WTC11 (cell line): Measurements from ENCODE around the gene MPC1. TPM values are rescaled to one million over a fixed set of nuclear protein-coding genes. Genes with fewer than 3 reads are reported as not detected.

Experiments used
- ATAC-seq: fragments of 200-7000 bp; cut with Tn5 transposase; 2 replicates; pipeline ENCODE4 v1.10.0; 2021; ENCODE audit warnings: mild to moderate bottlenecking, moderate library complexity
- CTCF ChIA-PET: fragments of 300-600 bp; sonication (Branson Sonifier 250); formaldehyde crosslinking; loops from one replicate; lab custom pipeline; 2021; ENCODE audit warnings: antibody characterized with exemption; lab: Charles Lee
- POLR2A ChIA-PET: fragments of 350-600 bp; sonication (Branson Sonifier 250); formaldehyde crosslinking; loops from one replicate; lab custom pipeline; 2021; ENCODE audit warnings: antibody characterized with exemption; lab: Charles Lee
- DNase-seq: peaks from one replicate; pipeline ENCODE4 v3.0.0; 2021; ENCODE audit warnings: low spot score
- H3K27ac Mint-ChIP-seq: 2 replicates; pipeline ENCODE4 v1.8.0; 2021; ENCODE audit warnings: mixed read lengths
- H3K27me3 Mint-ChIP-seq: 2 replicates; pipeline ENCODE4 v1.8.0; 2021; ENCODE audit warnings: low read depth, mild to moderate bottlenecking, moderate library complexity, mixed read lengths
- H3K36me3 Mint-ChIP-seq: 2 replicates; pipeline ENCODE4 v1.8.0; 2021; ENCODE audit warnings: mixed read lengths
- H3K4me1 Mint-ChIP-seq: 2 replicates; pipeline ENCODE4 v1.8.0; 2022; ENCODE audit warnings: mixed read lengths
- H3K4me3 Mint-ChIP-seq: 2 replicates; pipeline ENCODE4 v1.8.0; 2021; ENCODE audit warnings: mild to moderate bottlenecking, moderate library complexity, mixed read lengths
- H3K9me3 Mint-ChIP-seq: 2 replicates; pipeline ENCODE4 v1.8.0; 2021; ENCODE audit warnings: mixed read lengths
- CREM ChIP-seq: sonication (generic); formaldehyde crosslinking; IDR thresholded peaks from 2 replicates; pipeline ENCODE4 v1.8.1; 2022; ENCODE audit warnings: mild to moderate bottlenecking, missing genetic modification reagents, moderate library complexity
- HMGA2 ChIP-seq: fragments of 250-450 bp; sonication (Bioruptor Pico); IDR thresholded peaks from 2 replicates; pipeline ENCODE4 v1.4.0; 2021; ENCODE audit warnings: mild to moderate bottlenecking, moderate library complexity
- IRF2 ChIP-seq: sonication (generic); formaldehyde crosslinking; IDR thresholded peaks from 2 replicates; pipeline ENCODE4 v1.8.0; 2022; ENCODE audit warnings: low read depth, missing genetic modification reagents, borderline replicate concordance
- MXD4 ChIP-seq: fragments of 250-450 bp; sonication (Bioruptor Pico); IDR thresholded peaks from 2 replicates; pipeline ENCODE4 v1.8.0; 2021; ENCODE audit warnings: mild to moderate bottlenecking, moderate library complexity, borderline replicate concordance
- NFYB ChIP-seq: sonication (generic); formaldehyde crosslinking; conservative IDR thresholded peaks from 2 replicates; pipeline ENCODE4 v1.8.0; 2022; ENCODE audit warnings: low read depth, missing genetic modification reagents
- NR1H2 ChIP-seq: sonication (generic); formaldehyde crosslinking; IDR thresholded peaks from 2 replicates; pipeline ENCODE4 v1.9.0; 2021; ENCODE audit warnings: mild to moderate bottlenecking, moderate library complexity, missing genetic modification reagents
- NR2C2 ChIP-seq: sonication (generic); formaldehyde crosslinking; IDR thresholded peaks from 2 replicates; pipeline ENCODE4 v1.8.0; 2022; ENCODE audit warnings: mild to moderate bottlenecking, missing genetic modification reagents
- SMAD3 ChIP-seq: sonication (generic); formaldehyde crosslinking; IDR thresholded peaks from 2 replicates; pipeline ENCODE4 v1.8.0; 2022; ENCODE audit warnings: missing genetic modification reagents, mild to moderate bottlenecking, borderline replicate concordance
- SP1 ChIP-seq: sonication (generic); formaldehyde crosslinking; conservative IDR thresholded peaks from 2 replicates; pipeline ENCODE4 v1.8.1; 2022; ENCODE audit warnings: missing genetic modification reagents
- TEAD4 ChIP-seq: sonication (generic); formaldehyde crosslinking; IDR thresholded peaks from 2 replicates; pipeline ENCODE4 v1.8.0; 2022; ENCODE audit warnings: mild to moderate bottlenecking, missing genetic modification reagents
- ZNF263 ChIP-seq: sonication (generic); formaldehyde crosslinking; IDR thresholded peaks from 2 replicates; pipeline ENCODE4 v1.8.1; 2022; ENCODE audit warnings: low read depth, mild to moderate bottlenecking, moderate library complexity, missing genetic modification reagents
- ZNF396 ChIP-seq: fragments of 250-450 bp; sonication (Bioruptor Pico); IDR thresholded peaks from 2 replicates; pipeline ENCODE4 v1.8.0; 2021; ENCODE audit warnings: mild to moderate bottlenecking, moderate library complexity, borderline replicate concordance
- ZNF423 ChIP-seq: fragments of 250-450 bp; sonication (Bioruptor Pico); IDR thresholded peaks from 2 replicates; pipeline ENCODE4 v2.1.2; 2022; ENCODE audit warnings: mild to moderate bottlenecking, moderate library complexity
- total RNA-seq: library from RNA; stranded (reverse); gene quantifications from 3 replicates; pipeline ENCODE4 v1.2.3, GENCODE V29; 2021
- TF ChIP-seq, protein P1 (sequence below): sonication (generic); formaldehyde crosslinking; IDR thresholded peaks from 2 replicates; pipeline ENCODE4 v1.8.0; 2022; ENCODE audit warnings: mild to moderate bottlenecking, missing genetic modification reagents
- TF ChIP-seq, protein P2 (sequence below): sonication (generic); formaldehyde crosslinking; IDR thresholded peaks from 2 replicates; pipeline ENCODE4 v1.8.0; 2022; ENCODE audit warnings: mild to moderate bottlenecking, missing genetic modification reagents
- TF ChIP-seq, protein P3 (sequence below): sonication (generic); formaldehyde crosslinking; IDR thresholded peaks from 2 replicates; pipeline ENCODE4 v1.8.1; 2022; ENCODE audit warnings: mild to moderate bottlenecking, moderate library complexity, missing genetic modification reagents
- TF ChIP-seq, protein P4 (sequence below): sonication (generic); formaldehyde crosslinking; IDR thresholded peaks from 2 replicates; pipeline ENCODE4 v1.8.1; 2022; ENCODE audit warnings: mild to moderate bottlenecking, missing genetic modification reagents, moderate library complexity, borderline replicate concordance
- TF ChIP-seq, protein P5 (sequence below): fragments of 250-450 bp; sonication (Bioruptor Pico); IDR thresholded peaks from 2 replicates; pipeline ENCODE4 v1.9.0; 2021; ENCODE audit warnings: mild to moderate bottlenecking
- TF ChIP-seq, protein P6 (sequence below): sonication (generic); formaldehyde crosslinking; IDR thresholded peaks from 2 replicates; pipeline ENCODE4 v1.8.1; 2022; ENCODE audit warnings: low read depth, missing genetic modification reagents, borderline replicate concordance
- TF ChIP-seq, protein P7 (sequence below): sonication (generic); formaldehyde crosslinking; IDR thresholded peaks from 2 replicates; pipeline ENCODE4 v1.8.1; 2022; ENCODE audit warnings: low read depth, mild to moderate bottlenecking, moderate library complexity, missing genetic modification reagents, borderline replicate concordance
- TF ChIP-seq, protein P8 (sequence below): sonication (generic); formaldehyde crosslinking; conservative IDR thresholded peaks from 2 replicates; pipeline ENCODE4 v1.8.1; 2023; ENCODE audit warnings: mild to moderate bottlenecking, low read depth, missing genetic modification reagents, moderate library complexity

The MPC1 gene
- total RNA-seq, 1 experiment from 2014 or later = 10.7 TPM

DNA sequence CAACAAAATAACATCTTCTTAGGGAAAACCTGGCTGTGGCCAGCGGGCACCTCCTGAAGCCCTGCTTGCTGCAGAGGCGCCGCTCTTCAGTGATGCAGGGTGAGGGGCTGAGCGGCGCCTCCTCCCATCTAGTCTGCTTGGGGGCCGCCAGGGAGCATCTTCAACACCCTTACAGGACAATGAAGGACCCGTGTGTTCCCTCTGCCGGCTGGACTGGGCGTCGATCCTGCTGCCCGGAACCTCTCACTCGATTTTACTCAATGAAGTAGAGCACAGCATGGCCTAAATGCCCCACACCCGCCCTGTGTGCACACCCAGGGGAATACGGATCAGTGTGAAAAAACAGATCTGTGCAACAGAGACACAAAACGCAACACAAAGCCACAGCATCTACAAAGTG is 28.5 kb upstream of the MPC1 start:
- Mint-ChIP-seq H3K36me3 (peaks cover 13% of the 10 kb centered on the region), H3K4me3 (no peak overlapping the region), H3K4me1 (peaks cover 16% of the 10 kb centered on the region), H3K27me3 (no peaks in the 10 kb centered on the region), H3K27ac (no peak overlapping the region), H3K9me3 (peaks cover 9% of the 10 kb centered on the region)
- ATAC-seq (no peak; the same call in 1 of the 2 replicates), DNase-seq (no peak)
- ChIA-PET POLR2A (no interaction called here), CTCF (interaction anchor here (2.6 kb wide), 1 partner anchor 10 kb away, joined by 11 read pairs; no protein-coding TSS in a partner anchor)
- TF ChIP-seq ZNF263 (CRISPR knock-in tag) (no peak), IRF2 (CRISPR knock-in tag) (no peak), ZNF396 (CRISPR knock-in tag) (no peak), NR2C2 (CRISPR knock-in tag) (no peak), ZNF423 (CRISPR knock-in tag) (no peak), NR1H2 (CRISPR knock-in tag) (no peak), TEAD4 (no peak), MXD4 (CRISPR knock-in tag) (no peak), SP1 (CRISPR knock-in tag) (no peak), NFYB (no peak), HMGA2 (no peak), CREM (CRISPR knock-in tag) (no peak)
- TF ChIP-seq, protein P1, sequence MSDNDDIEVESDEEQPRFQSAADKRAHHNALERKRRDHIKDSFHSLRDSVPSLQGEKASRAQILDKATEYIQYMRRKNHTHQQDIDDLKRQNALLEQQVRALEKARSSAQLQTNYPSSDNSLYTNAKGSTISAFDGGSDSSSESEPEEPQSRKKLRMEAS = no peak
- TF ChIP-seq, protein P2, sequence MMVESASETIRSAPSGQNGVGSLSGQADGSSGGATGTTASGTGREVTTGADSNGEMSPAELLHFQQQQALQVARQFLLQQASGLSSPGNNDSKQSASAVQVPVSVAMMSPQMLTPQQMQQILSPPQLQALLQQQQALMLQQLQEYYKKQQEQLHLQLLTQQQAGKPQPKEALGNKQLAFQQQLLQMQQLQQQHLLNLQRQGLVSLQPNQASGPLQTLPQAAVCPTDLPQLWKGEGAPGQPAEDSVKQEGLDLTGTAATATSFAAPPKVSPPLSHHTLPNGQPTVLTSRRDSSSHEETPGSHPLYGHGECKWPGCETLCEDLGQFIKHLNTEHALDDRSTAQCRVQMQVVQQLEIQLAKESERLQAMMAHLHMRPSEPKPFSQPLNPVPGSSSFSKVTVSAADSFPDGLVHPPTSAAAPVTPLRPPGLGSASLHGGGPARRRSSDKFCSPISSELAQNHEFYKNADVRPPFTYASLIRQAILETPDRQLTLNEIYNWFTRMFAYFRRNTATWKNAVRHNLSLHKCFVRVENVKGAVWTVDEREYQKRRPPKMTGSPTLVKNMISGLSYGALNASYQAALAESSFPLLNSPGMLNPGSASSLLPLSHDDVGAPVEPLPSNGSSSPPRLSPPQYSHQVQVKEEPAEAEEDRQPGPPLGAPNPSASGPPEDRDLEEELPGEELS (CRISPR knock-in tag) = no peak
- TF ChIP-seq, protein P3, sequence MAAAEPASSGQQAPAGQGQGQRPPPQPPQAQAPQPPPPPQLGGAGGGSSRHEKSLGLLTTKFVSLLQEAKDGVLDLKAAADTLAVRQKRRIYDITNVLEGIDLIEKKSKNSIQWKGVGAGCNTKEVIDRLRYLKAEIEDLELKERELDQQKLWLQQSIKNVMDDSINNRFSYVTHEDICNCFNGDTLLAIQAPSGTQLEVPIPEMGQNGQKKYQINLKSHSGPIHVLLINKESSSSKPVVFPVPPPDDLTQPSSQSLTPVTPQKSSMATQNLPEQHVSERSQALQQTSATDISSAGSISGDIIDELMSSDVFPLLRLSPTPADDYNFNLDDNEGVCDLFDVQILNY (CRISPR knock-in tag) = no peak
- TF ChIP-seq, protein P4, sequence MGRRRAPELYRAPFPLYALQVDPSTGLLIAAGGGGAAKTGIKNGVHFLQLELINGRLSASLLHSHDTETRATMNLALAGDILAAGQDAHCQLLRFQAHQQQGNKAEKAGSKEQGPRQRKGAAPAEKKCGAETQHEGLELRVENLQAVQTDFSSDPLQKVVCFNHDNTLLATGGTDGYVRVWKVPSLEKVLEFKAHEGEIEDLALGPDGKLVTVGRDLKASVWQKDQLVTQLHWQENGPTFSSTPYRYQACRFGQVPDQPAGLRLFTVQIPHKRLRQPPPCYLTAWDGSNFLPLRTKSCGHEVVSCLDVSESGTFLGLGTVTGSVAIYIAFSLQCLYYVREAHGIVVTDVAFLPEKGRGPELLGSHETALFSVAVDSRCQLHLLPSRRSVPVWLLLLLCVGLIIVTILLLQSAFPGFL = no peak
- TF ChIP-seq, protein P5, sequence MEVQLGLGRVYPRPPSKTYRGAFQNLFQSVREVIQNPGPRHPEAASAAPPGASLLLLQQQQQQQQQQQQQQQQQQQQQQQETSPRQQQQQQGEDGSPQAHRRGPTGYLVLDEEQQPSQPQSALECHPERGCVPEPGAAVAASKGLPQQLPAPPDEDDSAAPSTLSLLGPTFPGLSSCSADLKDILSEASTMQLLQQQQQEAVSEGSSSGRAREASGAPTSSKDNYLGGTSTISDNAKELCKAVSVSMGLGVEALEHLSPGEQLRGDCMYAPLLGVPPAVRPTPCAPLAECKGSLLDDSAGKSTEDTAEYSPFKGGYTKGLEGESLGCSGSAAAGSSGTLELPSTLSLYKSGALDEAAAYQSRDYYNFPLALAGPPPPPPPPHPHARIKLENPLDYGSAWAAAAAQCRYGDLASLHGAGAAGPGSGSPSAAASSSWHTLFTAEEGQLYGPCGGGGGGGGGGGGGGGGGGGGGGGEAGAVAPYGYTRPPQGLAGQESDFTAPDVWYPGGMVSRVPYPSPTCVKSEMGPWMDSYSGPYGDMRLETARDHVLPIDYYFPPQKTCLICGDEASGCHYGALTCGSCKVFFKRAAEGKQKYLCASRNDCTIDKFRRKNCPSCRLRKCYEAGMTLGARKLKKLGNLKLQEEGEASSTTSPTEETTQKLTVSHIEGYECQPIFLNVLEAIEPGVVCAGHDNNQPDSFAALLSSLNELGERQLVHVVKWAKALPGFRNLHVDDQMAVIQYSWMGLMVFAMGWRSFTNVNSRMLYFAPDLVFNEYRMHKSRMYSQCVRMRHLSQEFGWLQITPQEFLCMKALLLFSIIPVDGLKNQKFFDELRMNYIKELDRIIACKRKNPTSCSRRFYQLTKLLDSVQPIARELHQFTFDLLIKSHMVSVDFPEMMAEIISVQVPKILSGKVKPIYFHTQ (CRISPR knock-in tag) = no peak

DNA sequence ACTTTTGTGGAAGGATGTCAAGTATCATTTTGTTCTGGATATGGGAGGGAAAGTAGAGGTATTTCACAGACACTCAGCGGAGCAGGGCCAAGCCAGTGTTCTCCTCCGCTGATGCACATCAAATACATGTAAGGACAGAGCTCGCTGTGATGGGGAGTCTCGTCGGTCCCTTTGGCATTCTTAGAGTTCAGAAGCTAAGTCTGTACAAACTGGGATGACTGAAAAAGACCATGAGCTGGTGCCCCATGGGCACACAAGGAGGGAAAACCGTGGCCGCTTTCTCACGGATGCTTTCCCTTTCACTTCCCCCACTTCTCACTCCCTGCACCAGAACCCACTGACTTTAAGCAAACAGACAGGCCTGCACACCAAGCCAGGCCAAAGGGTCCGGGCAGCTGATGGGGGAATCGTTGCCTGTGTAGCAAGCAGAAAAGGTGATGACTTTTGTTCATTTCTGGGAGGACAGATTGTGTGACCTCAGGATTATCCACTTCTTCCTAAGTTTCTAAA is 27.7 kb upstream of the MPC1 start:
- H3K36me3 Mint-ChIP-seq = peaks cover 5% of the 10 kb centered on the region
- ATAC-seq (no peak), DNase-seq (no peak)
- no peaks in the 10 kb centered on the region for H3K27me3 Mint-ChIP-seq
- H3K4me1 Mint-ChIP-seq = peaks cover 16% of the 10 kb centered on the region
- CTCF ChIA-PET = interaction anchor here (0.9 to 2.6 kb wide), 2 partner anchors 10 to 97 kb away, joined by 3 to 11 read pairs; no protein-coding TSS in a partner anchor
- H3K27ac Mint-ChIP-seq = peak overlapping the region; percentile 22; the same call in 1 of the 2 replicates
- H3K4me3 Mint-ChIP-seq = no peak overlapping the region
- TF ChIP-seq SMAD3 (CRISPR knock-in tag) (no peak), IRF2 (CRISPR knock-in tag) (no peak)
- TF ChIP-seq, protein P6, sequence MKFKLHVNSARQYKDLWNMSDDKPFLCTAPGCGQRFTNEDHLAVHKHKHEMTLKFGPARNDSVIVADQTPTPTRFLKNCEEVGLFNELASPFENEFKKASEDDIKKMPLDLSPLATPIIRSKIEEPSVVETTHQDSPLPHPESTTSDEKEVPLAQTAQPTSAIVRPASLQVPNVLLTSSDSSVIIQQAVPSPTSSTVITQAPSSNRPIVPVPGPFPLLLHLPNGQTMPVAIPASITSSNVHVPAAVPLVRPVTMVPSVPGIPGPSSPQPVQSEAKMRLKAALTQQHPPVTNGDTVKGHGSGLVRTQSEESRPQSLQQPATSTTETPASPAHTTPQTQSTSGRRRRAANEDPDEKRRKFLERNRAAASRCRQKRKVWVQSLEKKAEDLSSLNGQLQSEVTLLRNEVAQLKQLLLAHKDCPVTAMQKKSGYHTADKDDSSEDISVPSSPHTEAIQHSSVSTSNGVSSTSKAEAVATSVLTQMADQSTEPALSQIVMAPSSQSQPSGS (CRISPR knock-in tag) = no peak
- TF ChIP-seq, protein P7, sequence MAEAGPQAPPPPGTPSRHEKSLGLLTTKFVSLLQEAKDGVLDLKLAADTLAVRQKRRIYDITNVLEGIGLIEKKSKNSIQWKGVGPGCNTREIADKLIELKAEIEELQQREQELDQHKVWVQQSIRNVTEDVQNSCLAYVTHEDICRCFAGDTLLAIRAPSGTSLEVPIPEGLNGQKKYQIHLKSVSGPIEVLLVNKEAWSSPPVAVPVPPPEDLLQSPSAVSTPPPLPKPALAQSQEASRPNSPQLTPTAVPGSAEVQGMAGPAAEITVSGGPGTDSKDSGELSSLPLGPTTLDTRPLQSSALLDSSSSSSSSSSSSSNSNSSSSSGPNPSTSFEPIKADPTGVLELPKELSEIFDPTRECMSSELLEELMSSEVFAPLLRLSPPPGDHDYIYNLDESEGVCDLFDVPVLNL (CRISPR knock-in tag) = no peak
- TF ChIP-seq, protein P8, sequence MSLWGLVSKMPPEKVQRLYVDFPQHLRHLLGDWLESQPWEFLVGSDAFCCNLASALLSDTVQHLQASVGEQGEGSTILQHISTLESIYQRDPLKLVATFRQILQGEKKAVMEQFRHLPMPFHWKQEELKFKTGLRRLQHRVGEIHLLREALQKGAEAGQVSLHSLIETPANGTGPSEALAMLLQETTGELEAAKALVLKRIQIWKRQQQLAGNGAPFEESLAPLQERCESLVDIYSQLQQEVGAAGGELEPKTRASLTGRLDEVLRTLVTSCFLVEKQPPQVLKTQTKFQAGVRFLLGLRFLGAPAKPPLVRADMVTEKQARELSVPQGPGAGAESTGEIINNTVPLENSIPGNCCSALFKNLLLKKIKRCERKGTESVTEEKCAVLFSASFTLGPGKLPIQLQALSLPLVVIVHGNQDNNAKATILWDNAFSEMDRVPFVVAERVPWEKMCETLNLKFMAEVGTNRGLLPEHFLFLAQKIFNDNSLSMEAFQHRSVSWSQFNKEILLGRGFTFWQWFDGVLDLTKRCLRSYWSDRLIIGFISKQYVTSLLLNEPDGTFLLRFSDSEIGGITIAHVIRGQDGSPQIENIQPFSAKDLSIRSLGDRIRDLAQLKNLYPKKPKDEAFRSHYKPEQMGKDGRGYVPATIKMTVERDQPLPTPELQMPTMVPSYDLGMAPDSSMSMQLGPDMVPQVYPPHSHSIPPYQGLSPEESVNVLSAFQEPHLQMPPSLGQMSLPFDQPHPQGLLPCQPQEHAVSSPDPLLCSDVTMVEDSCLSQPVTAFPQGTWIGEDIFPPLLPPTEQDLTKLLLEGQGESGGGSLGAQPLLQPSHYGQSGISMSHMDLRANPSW (CRISPR knock-in tag) = no peak
- POLR2A ChIA-PET = no interaction called here
- peaks cover under 1% of the 10 kb centered on the region; the same call in 1 of the 2 replicates for H3K9me3 Mint-ChIP-seq
